ENCODE measurements around the gene CDH8. TPM values are rescaled to one million over a fixed set of nuclear protein-coding genes. Genes with fewer than 3 reads are reported as not detected.

The CDH8 gene
- total RNA-seq, 2 donors from 2014 or later = not detected

DNA sequence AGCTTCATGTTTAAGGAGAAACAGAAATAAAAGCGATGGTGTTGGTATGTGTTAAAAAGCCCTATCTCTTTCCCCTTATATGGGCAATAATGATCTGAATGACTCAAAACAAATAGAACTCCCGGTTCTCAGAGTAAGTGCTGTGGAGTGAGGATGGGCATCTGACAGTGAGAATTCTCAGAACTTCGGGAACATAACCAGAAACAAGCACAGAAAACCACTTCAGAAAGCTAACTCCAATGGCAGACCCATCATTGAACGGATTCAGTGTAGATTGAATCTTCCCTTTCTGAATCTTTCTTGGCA, 67.2 kb downstream of the CDH8 start:
- H3K4me1 ChIP-seq = no peaks in the 10 kb centered on the region
- H3K4me3 ChIP-seq = no peak overlapping the region
- no peak for ATAC-seq
- TF ChIP-seq POLR2A (IDR thresholded peaks at IDR 0.05) = no peak
- TF ChIP-seq, protein P1, sequence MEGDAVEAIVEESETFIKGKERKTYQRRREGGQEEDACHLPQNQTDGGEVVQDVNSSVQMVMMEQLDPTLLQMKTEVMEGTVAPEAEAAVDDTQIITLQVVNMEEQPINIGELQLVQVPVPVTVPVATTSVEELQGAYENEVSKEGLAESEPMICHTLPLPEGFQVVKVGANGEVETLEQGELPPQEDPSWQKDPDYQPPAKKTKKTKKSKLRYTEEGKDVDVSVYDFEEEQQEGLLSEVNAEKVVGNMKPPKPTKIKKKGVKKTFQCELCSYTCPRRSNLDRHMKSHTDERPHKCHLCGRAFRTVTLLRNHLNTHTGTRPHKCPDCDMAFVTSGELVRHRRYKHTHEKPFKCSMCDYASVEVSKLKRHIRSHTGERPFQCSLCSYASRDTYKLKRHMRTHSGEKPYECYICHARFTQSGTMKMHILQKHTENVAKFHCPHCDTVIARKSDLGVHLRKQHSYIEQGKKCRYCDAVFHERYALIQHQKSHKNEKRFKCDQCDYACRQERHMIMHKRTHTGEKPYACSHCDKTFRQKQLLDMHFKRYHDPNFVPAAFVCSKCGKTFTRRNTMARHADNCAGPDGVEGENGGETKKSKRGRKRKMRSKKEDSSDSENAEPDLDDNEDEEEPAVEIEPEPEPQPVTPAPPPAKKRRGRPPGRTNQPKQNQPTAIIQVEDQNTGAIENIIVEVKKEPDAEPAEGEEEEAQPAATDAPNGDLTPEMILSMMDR (IDR thresholded peaks at IDR 0.05) = no peak
- H3K9me3 ChIP-seq = no peaks in the 10 kb centered on the region
- no peaks in the 10 kb centered on the region for H3K36me3 ChIP-seq (replicated peaks in 1 of 2; ENCODE audit: insufficient read depth in 1 of 2, low read depth in 2 of 2)
- no peak for DNase-seq
- intact Hi-C loops (cut with DNase I) = no loop called here
- 27 to 34% methylated on average over 4 of the region's 4 CpGs for WGBS, 2 donors
- no peaks in the 10 kb centered on the region for H3K27me3 ChIP-seq
- H3K27ac ChIP-seq = no peak overlapping the region

DNA sequence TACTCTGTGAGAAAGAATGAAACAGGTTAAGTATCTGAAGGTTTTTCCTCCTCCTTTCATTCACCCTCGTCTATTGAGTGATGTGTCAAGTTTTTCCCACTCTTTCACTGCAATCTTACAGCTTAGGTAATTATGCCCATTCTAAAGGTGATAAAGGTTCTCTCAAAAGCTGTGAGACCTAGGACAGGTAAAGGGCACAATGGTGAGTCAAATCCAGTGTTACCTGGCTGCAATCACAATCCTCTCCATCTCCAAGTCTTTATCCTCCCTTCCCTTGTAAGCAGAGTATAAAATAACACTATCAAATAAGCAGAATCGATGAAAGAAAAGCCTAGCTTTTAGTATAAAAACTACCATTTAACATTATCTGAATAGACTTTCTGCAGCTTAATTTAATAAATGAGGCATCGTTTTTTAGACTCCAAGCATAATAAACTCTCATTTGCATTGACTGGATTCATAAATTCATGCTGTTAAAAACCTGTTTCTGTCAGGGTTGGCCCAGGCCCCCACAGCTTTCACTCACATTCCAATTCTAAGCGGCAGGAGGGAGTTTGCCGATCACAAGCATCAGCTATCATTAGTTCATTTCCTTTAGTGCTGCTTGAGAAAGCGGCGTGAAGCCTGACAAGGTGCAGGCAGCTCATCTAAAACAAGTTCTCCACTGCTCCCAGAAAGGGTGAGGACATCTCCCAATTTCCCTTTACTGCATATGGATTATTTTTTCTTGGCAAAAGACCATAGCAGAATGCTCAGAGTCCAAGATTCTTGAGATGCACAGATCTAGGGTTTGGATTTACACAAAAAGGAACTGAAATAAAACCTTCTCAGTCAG, 67.8 kb downstream of the CDH8 start:
- no peaks in the 10 kb centered on the region for H3K27me3 ChIP-seq
- intact Hi-C loops (cut with DNase I) = no loop called here
- no peak overlapping the region for H3K27ac ChIP-seq
- TF ChIP-seq POLR2A (IDR thresholded peaks at IDR 0.05) = no peak
- TF ChIP-seq, protein P1 (IDR thresholded peaks at IDR 0.05) = no peak
- H3K36me3 ChIP-seq (replicated peaks in 1 of 2; ENCODE audit: insufficient read depth in 1 of 2, low read depth in 2 of 2) = no peaks in the 10 kb centered on the region
- no peaks in the 10 kb centered on the region for H3K9me3 ChIP-seq
- ATAC-seq = no peak
- no peak for DNase-seq
- no peaks in the 10 kb centered on the region for H3K4me1 ChIP-seq
- no peak overlapping the region for H3K4me3 ChIP-seq
- 29 to 30% methylated on average over 7 of the region's 7 CpGs for WGBS, 2 donors

DNA sequence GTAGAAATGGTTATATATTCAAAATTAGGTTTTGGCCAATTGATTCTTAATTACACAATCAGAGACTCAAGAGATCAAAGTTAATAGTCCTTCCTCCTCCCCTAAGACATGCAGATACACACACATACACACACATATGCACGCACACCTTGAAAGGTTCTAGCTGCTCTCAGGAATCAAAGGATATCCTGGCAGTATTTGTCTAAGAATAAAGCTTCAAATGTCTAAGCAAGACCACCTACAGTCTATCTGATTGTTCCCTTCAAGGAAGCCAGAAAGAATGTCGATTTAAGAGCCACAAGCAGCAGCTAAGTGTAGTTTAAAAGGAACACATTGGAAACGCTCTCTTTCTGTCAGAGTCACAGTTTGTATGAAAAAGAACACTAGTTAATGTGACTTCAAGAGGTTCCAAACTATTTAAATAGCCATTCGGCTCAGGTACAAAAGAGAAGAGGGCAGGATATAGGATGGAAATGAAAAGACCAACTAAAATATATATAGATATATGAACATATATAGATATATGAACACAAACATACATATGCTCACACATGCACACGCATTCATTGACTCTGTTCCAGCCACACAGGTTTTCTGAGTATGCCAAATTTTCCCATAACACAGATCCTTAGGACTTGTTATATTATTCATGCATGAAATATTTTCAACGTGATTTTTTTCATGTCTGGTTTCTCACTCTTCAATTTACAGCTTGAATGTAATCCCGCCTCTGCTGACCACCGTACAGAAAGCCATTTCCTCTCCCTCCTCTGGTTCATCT, 79.0 kb downstream of the CDH8 start:
- intact Hi-C loops (cut with DNase I) = no loop called here
- no peaks in the 10 kb centered on the region for H3K4me1 ChIP-seq
- no peak for DNase-seq
- WGBS, 2 donors = 32 to 35% methylated on average over 8 of the region's 8 CpGs
- H3K9me3 ChIP-seq = no peaks in the 10 kb centered on the region
- H3K4me3 ChIP-seq = no peak overlapping the region
- no peak for ATAC-seq
- no peak overlapping the region for H3K27ac ChIP-seq
- no peaks in the 10 kb centered on the region for H3K36me3 ChIP-seq (replicated peaks in 1 of 2; ENCODE audit: insufficient read depth in 1 of 2, low read depth in 2 of 2)
- no peak for TF ChIP-seq POLR2A (IDR thresholded peaks at IDR 0.05)
- TF ChIP-seq, protein P1 (IDR thresholded peaks at IDR 0.05) = no peak
- H3K27me3 ChIP-seq = no peaks in the 10 kb centered on the region

DNA sequence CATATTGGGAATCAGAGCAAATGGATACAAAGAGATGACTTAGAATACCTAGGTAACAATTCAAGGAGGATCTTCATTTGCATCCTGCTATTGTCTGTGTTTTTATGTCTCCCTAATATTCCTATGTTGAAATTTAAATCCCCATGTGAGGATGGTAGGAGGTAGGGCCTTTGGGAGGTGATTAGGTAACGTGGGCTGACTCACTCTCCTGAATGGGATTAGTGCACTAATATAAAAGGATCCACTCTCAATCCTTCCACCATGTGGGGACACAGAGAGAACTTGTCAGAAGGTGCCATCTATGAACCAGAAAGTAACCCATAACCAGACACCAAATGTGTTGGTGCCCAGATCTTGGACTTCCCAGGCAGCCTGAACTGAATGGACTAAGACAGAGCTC, 83.4 kb downstream of the CDH8 start:
- DNase-seq (no peak), ATAC-seq (no peak)
- H3K9me3 ChIP-seq = no peaks in the 10 kb centered on the region
- no peak overlapping the region for H3K4me3 ChIP-seq
- no peak for TF ChIP-seq POLR2A (IDR thresholded peaks at IDR 0.05)
- TF ChIP-seq, protein P1 (IDR thresholded peaks at IDR 0.05) = no peak
- no peak overlapping the region for H3K27ac ChIP-seq
- H3K36me3 ChIP-seq (replicated peaks in 1 of 2; ENCODE audit: insufficient read depth in 1 of 2, low read depth in 2 of 2) = no peaks in the 10 kb centered on the region
- no peaks in the 10 kb centered on the region for H3K4me1 ChIP-seq
- WGBS, 2 donors = 38 to 50% methylated on average over 1 of the region's 1 CpG
- intact Hi-C loops (cut with DNase I) = no loop called here
- no peaks in the 10 kb centered on the region for H3K27me3 ChIP-seq

Data from body of pancreas (tissue), 4 donors.